Type B pancreatic cell (in vitro differentiated cells): ENCODE data around the gene BACH1. TPM values are rescaled to one million over a fixed set of nuclear protein-coding genes. Genes with fewer than 3 reads are reported as not detected.
A peak's percentile ranks its signal among the peaks of the same experiment; 100 is the strongest.
"Not testable (repeated sequence)": the region's sequence is repeated elsewhere in the genome, so short reads cannot be mapped to it uniquely, and the experiment has no call there.

Experiments
- DNase-seq: peaks from one replicate; pipeline ENCODE4 v3.0.0; 2021; ENCODE audit warnings: mixed read lengths; ENCODE audit not compliant: unreplicated experiment; ENCODE audit errors: extremely low spot score
- H3K27ac Mint-ChIP-seq: 2 replicates; pipeline ENCODE4 v1.8.0; 2021; ENCODE audit warnings: mild to moderate bottlenecking, mixed read lengths
- H3K27me3 Mint-ChIP-seq: 2 replicates; pipeline ENCODE4 v1.8.0; 2021; ENCODE audit warnings: mixed read lengths
- H3K36me3 Mint-ChIP-seq: 2 replicates; pipeline ENCODE4 v1.8.0; 2021; ENCODE audit warnings: mixed read lengths
- H3K4me1 Mint-ChIP-seq: one replicate; pipeline ENCODE4 v1.8.0; 2021; ENCODE audit warnings: mixed read lengths; ENCODE audit not compliant: unreplicated experiment
- H3K4me3 Mint-ChIP-seq: 2 replicates; pipeline ENCODE4 v1.8.0; 2021; ENCODE audit warnings: mild to moderate bottlenecking, mixed read lengths
- H3K9me3 Mint-ChIP-seq: 2 replicates; pipeline ENCODE4 v1.8.0; 2021; ENCODE audit warnings: mixed read lengths
- CTCF ChIP-seq: fragments of 200-600 bp; sonication (generic); conservative IDR thresholded peaks from 2 replicates; pipeline ENCODE4 v1.5.0; 2021; ENCODE audit warnings: antibody characterized with exemption, mild to moderate bottlenecking
- long read RNA-seq: library from polyadenylated mRNA; unstranded; transcript quantifications from one replicate; pipeline ENCODE4 v2.0.0, GENCODE V29; 2020
- total RNA-seq: library from RNA; stranded (reverse); gene quantifications from 2 replicates; pipeline ENCODE4 v1.2.1, GENCODE V29; 2021; ENCODE audit warnings: low replicate concordance

BACH1 gene
- total RNA-seq: 90.5 and 121 TPM in 2 replicates
- long read RNA-seq, full-length matches to known transcripts: 8 of 64 reads
- long read RNA-seq, partial matches to known transcripts: 23 of 64 reads
- long read RNA-seq, other reads (novel, unspliced or antisense): 33 of 64 reads

- H3K4me1 Mint-ChIP-seq: peaks cover 37% of the 10 kb centered on the region
- no peaks in the 10 kb centered on the region for H3K36me3 Mint-ChIP-seq
- peak; percentile 91 for DNase-seq
- peak; percentile 36 for TF ChIP-seq CTCF
- H3K9me3 Mint-ChIP-seq: peaks cover 7% of the 10 kb centered on the region
- H3K4me3 Mint-ChIP-seq: peak within 1 kb of the TSS; percentile 95
- no peaks in the 10 kb centered on the region for H3K27me3 Mint-ChIP-seq
- H3K27ac Mint-ChIP-seq: peak within 1 kb of the TSS; percentile 91
Observed at GRCh38 chr21:29298348-29299045, at the start of gene BACH1. Gene BACH1 (plus strand): TSS chr21:29298922. CDS start chr21:29321281, 22,359 bp downstream.

GRCh38 chr21:29249289-29249688 lies 49.4 kb upstream of the BACH1 start:
- H3K4me3 Mint-ChIP-seq, H3K27me3 Mint-ChIP-seq: not testable (repeated sequence)

GRCh38 chr21:29250636-29251035 lies 48.1 kb upstream of the BACH1 start:
- Mint-ChIP-seq H3K9me3 (peaks cover 5% of the 10 kb centered on the region), H3K36me3 (no peaks in the 10 kb centered on the region), H3K4me3 (no peak overlapping the region), H3K27me3 (no peaks in the 10 kb centered on the region), H3K4me1 (no peaks in the 10 kb centered on the region), H3K27ac (no peak overlapping the region)
- no peak for TF ChIP-seq CTCF
- no peak for DNase-seq

More at GRCh38 chr21:29249289-29249688, 49.4 kb upstream of the BACH1 start:
- DNase-seq, H3K4me1 Mint-ChIP-seq, H3K9me3 Mint-ChIP-seq, H3K36me3 Mint-ChIP-seq: not testable (repeated sequence)
- H3K27ac Mint-ChIP-seq: peak overlapping the region; percentile 4

- H3K4me3 Mint-ChIP-seq, H3K27ac Mint-ChIP-seq, DNase-seq, H3K9me3 Mint-ChIP-seq, H3K27me3 Mint-ChIP-seq, H3K36me3 Mint-ChIP-seq, H3K4me1 Mint-ChIP-seq: not testable (repeated sequence)
Observed at GRCh38 chr21:29253861-29254260, 44.9 kb upstream of the BACH1 start.

GRCh38 chr21:29254550-29254949 lies 44.2 kb upstream of the BACH1 start:
- H3K36me3 Mint-ChIP-seq: no peaks in the 10 kb centered on the region
- H3K27ac Mint-ChIP-seq: no peak overlapping the region
- H3K27me3 Mint-ChIP-seq: no peaks in the 10 kb centered on the region
- no peak for DNase-seq
- no peak overlapping the region for H3K4me3 Mint-ChIP-seq
- no peaks in the 10 kb centered on the region for H3K4me1 Mint-ChIP-seq
- H3K9me3 Mint-ChIP-seq: peaks cover 4% of the 10 kb centered on the region
- TF ChIP-seq CTCF: no peak

- H3K4me1 Mint-ChIP-seq: no peaks in the 10 kb centered on the region
- H3K27me3 Mint-ChIP-seq: no peaks in the 10 kb centered on the region
- no peak for TF ChIP-seq CTCF
- no peaks in the 10 kb centered on the region for H3K36me3 Mint-ChIP-seq
- H3K9me3 Mint-ChIP-seq: peaks cover 4% of the 10 kb centered on the region
- DNase-seq: no peak
- H3K4me3 Mint-ChIP-seq: no peak overlapping the region
- no peak overlapping the region for H3K27ac Mint-ChIP-seq
Observed at GRCh38 chr21:29256126-29256910, 42.4 kb upstream of the BACH1 start.
